Keratinocyte (primary cell): ENCODE results near the gene HYDIN.

Experiments
- CTCF ChIP-seq, 3 experiments: IDR thresholded peaks in 1 of 3; conservative IDR thresholded peaks in 1 of 3; optimal IDR thresholded peaks in 1 of 3; 2 replicates in 2 of 3; 3 replicates in 1 of 3; pipeline versions ENCODE3 to v1.5.1; 2011; ENCODE audit warnings: low read length in 3 of 3, mild to moderate bottlenecking in 3 of 3, moderate library complexity in 2 of 3, control low read depth in 1 of 3, inconsistent platforms in 1 of 3; ENCODE audit not compliant: insufficient read depth in 2 of 3; ENCODE audit errors: extremely low read depth in 1 of 3
- EZH2 ChIP-seq: IDR thresholded peaks from one replicate; pipeline ENCODE4 v1.6.1; 2012; ENCODE audit warnings: inconsistent platforms, mild to moderate bottlenecking, low read length, moderate library complexity

GRCh38 chr16:71250461-71251235 is 20.1 kb upstream of the HYDIN start:
- TF ChIP-seq CTCF (optimal IDR thresholded peaks at IDR 0.05 in 1 of 3, IDR thresholded peaks at IDR 0.05 in 1 of 3, conservative IDR thresholded peaks at IDR 0.05 in 1 of 3; ENCODE audit: extremely low read depth in 1 of 3, insufficient read depth in 2 of 3, low read length in 3 of 3), result peak in 1 of 3 experiments; percentile 13
- TF ChIP-seq EZH2, result no peak
